22Rv1 (cell line): ENCODE data around the gene DPH7.
"Not testable (repeated sequence)": the region's sequence is repeated elsewhere in the genome, so short reads cannot be mapped to it uniquely, and the experiment has no call there.

Source experiments
- CTCF ChIP-seq: fragments of 450-650 bp; IDR thresholded peaks from 2 replicates; pipeline ENCODE4 v1.5.1; 2017; ENCODE audit warnings: mild to moderate bottlenecking
- ZFX ChIP-seq: fragments of 450-650 bp; IDR thresholded peaks from 2 replicates; pipeline ENCODE4 v1.6.1; 2017; ENCODE audit warnings: antibody characterized with exemption, borderline replicate concordance

GRCh38 chr9:137532891-137533468 is 45.7 kb downstream of the DPH7 start:
- not testable (repeated sequence) for TF ChIP-seq CTCF, ZFX
